HG02759 (cell line): Measurements from ENCODE around the gene TYW1.
"Not testable (repeated sequence)": the region's sequence is repeated elsewhere in the genome, so short reads cannot be mapped to it uniquely, and the experiment has no call there.

ENCODE experiments used
- ATAC-seq: cut with Tn5 transposase; IDR thresholded peaks from one replicate; pipeline ENCODE4 v1.9.1; 2021; ENCODE audit warnings: mild to moderate bottlenecking, moderate library complexity; ENCODE audit not compliant: unreplicated experiment

Gene TYW1, protein sequence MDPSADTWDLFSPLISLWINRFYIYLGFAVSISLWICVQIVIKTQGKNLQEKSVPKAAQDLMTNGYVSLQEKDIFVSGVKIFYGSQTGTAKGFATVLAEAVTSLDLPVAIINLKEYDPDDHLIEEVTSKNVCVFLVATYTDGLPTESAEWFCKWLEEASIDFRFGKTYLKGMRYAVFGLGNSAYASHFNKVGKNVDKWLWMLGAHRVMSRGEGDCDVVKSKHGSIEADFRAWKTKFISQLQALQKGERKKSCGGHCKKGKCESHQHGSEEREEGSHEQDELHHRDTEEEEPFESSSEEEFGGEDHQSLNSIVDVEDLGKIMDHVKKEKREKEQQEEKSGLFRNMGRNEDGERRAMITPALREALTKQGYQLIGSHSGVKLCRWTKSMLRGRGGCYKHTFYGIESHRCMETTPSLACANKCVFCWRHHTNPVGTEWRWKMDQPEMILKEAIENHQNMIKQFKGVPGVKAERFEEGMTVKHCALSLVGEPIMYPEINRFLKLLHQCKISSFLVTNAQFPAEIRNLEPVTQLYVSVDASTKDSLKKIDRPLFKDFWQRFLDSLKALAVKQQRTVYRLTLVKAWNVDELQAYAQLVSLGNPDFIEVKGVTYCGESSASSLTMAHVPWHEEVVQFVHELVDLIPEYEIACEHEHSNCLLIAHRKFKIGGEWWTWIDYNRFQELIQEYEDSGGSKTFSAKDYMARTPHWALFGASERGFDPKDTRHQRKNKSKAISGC

GRCh38 chr7:66996444-66997191 is at the start of gene TYW1:
Gene TYW1 (plus strand): TSS chr7:66996833. CDS start chr7:66996979, 146 bp downstream.
- ATAC-seq, result peak; percentile 90

- ATAC-seq, result no peak
Measured at GRCh38 chr7:66948480-66949109, 48.0 kb upstream of the TYW1 start.

DNA sequence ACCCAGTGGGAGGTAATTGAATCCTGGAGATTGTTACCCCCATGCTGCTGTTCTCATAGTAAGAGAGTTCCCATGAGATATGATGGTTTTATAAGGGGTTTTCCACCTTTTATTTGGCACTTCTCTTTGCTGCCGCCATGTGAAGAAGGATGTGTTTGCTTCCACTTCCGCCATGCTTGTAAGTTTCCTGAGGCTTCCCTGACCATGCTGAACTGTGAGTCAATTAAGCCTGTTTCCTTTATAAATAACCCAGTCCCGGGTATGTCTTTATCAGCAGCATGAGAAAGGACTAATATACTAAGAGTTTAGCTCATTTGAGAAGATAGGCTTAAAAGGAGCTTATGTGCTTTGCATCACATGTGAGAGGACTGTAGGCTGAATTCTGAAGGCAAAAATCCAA is 46.3 kb upstream of the TYW1 start:
- ATAC-seq, result no peak

DNA sequence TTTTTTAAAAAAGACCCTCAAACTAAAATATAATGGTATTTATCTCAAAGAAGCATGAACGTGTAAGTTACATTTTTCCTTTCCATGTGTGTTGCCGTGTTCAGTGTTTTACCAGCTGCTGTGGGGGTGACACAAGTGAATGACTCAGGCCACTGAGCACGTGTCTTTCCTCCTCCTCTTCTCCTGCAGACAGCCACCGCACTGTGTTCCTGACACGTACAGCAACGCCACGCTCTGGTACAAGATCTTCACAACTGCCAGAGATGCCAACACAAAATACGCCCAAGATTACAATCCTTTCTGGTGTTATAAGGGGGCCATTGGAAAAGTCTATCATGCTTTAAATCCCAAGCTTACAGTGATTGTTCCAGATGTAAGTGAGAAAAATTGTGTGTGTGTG is 45.9 kb upstream of the TYW1 start:
- ATAC-seq, result no peak

DNA sequence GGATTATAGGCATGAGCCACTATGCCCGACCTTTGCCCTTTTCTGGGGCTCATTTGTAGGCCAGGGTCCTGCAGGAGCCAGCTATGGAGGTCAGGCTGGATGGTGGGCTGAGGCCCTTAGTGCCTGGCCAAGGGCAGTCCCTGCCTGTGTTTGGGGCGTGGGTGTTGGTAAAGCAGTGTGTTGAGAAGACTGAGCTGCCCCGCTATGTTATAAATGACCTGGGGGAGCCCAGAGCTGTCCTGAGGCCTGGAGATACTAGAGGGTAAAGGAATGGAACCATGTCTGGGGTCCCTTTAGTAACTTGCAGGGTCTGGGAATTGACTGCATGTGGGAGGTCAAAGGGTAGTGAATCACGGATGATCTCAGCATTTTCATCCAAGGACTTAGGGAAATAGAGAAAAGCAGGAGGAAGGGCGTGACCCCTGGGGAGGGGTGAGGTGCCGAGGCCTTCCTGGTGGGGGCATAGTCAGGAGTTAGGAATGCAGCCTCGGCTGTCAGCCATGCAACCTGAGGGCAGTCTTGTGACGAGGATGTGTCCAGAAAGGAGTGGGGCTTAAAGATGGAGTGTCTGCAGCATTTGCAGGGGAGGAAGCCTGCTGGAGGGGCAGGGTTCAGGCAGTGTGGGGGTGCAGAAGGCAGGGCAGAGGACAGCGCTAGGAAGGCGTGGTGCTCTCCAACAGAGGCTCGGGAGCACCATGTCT is 44.1 kb upstream of the TYW1 start:
- no peak for ATAC-seq

DNA sequence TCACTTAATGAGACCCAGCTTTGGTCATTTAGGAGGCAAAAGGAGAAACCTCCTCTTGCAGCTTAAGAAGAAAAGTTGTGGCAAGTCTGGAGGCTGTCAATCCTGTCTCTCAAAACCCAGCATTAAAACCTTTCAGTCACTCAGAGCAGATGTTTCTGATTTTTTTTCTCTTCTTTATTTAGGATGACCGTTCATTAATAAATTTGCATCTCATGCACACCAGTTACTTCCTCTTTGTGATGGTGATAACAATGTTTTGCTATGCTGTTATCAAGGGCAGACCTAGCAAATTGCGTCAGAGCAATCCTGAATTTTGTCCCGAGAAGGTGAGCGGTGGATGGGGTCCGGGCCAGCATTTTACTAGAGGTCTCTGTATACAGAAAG is 43.6 kb upstream of the TYW1 start:
- no peak for ATAC-seq

GRCh38 chr7:66957595-66958290 is 38.9 kb upstream of the TYW1 start:
- ATAC-seq, result no peak

GRCh38 chr7:66958538-66959350 is 37.9 kb upstream of the TYW1 start:
- no peak for ATAC-seq

DNA sequence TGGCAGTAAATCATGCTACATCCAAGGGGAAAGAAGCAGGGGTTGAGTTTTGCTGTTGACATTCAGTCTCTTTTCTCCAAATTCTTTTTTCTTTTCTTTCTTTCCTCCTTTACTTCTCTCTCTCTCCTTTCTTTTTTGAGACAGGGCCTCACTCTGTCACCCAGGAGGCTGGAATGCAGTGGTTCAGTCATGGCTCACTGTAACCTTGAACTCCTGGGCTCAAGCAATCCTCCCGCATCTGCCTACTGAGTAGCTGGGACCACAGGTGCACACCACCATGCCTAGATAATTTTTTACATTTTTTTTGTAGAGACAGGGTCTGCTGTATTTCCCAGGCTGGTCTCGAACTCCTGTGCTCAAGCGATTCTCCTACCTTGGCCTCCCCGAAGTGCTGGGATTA is 36.4 kb upstream of the TYW1 start:
- ATAC-seq, result no peak

GRCh38 chr7:66961096-66961495 is 35.5 kb upstream of the TYW1 start:
- no peak for ATAC-seq

- no peak for ATAC-seq
Measured at GRCh38 chr7:66964411-66964810, 32.2 kb upstream of the TYW1 start.

DNA sequence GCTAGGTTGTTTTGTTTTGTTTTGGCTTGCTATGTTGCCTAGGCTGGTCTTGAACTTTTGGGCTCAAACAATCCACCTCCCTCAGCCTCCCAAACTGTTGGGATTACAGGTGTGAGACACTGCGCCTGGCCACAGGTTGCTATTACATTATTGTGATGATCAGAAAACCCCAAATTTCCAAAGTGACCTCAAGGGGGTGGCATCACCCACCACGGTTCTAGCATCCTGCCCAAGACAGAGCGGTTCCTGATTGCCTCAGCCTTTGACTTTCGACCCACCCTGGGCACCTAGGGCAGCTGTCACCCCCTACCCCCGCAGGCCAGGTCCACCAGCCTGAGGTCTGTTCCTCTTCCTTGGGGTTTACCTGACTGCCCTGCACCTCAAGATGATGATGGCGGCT is 29.6 kb upstream of the TYW1 start:
- ATAC-seq, result no peak

DNA sequence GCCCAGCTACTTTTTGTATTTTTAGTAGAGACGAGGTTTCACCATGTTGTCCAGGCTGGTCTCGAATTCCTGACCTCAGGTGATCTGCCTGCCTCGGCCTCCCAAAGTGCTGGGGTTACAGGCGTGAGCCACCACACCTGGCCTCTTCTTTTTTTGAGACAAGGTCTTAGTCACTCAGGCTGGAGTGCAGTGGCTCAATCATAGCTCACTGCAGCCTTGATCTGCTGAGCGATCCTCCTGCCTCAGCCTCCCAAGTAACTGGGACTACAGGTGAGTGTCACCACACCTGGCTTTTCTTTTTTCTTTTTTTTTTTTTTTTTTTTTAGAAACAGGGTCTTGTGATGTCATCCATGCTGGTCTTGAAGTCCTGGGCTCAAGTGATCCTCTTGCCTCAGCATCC is 27.6 kb upstream of the TYW1 start:
- ATAC-seq, result not testable (repeated sequence)

DNA sequence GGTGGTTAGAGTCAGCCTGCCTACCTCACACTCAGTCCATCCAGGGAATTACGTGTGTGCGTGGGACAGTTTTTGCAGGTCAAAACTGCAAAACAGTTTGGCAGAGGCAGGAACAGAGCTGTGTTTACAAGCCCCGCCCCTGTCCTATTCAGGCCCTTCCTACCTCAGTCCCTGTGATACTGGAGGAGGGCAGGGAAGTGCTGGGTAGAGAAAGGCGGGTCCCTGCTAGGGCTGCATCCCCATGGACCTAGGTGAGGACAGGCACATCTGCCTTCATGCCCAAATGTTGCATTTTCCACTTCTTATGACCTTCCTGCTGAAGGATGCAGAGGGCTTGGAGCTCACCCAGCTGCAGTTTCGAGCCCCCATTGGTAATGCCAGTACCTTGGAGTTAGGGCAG is 26.3 kb upstream of the TYW1 start:
- ATAC-seq, result no peak

DNA sequence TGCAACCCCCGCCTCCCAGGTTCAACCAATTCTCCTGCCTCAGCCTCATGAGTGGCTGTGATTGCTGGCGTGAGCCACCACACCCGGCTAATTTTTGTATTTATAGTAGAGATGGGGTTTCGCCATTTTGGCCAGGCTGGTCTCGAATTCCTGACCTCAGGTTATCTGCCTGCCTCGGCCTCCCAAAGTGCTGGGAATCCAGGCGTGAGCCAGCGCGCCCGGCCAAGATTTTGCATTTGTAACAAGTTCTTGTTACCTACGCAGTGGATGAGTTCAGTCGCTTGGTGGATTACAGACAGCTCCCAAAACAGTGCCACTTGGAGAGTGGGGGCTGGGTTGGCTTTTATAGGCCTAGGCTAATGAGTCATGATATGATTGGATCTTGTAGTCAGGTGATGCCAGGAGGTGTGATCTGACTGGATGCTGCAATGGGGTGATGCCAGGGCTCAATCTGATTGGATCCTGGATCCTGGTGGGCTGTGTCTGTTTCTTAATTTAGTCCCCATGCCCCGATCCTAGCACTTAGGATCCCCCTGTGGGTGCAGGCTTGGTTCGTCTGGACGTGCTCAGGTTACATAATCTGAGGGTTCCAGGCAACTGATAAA is 21.5 kb upstream of the TYW1 start:
- no peak for ATAC-seq

- ATAC-seq, result not testable (repeated sequence)
Measured at GRCh38 chr7:66978312-66978711, 18.3 kb upstream of the TYW1 start.

- not testable (repeated sequence) for ATAC-seq
Measured at GRCh38 chr7:66979013-66979412, 17.6 kb upstream of the TYW1 start.

- not testable (repeated sequence) for ATAC-seq
Measured at GRCh38 chr7:66980336-66980735, 16.3 kb upstream of the TYW1 start.

- not testable (repeated sequence) for ATAC-seq
Measured at GRCh38 chr7:66989552-66989951, 7.1 kb upstream of the TYW1 start.
